OCI-LY1 (cell line): ENCODE results near the gene CNTN5.

Experiments used
- H2AFZ ChIP-seq: fragments of 200-600 bp; sonication (generic), shearing (Covaris generic); 2 replicates; pipeline ENCODE4 v1.6.0; 2014; ENCODE audit warnings: antibody characterized with exemption, mild to moderate bottlenecking, low read length
- H3F3A ChIP-seq: fragments of 200-600 bp; sonication (generic), shearing (Covaris generic); 2 replicates; pipeline ENCODE4 v1.6.0; 2014; ENCODE audit warnings: mild to moderate bottlenecking, antibody characterized with exemption, low read length, moderate library complexity; ENCODE audit not compliant: insufficient read depth
- H3K27ac ChIP-seq: fragments of 200-600 bp; sonication (generic); 2 replicates; pipeline ENCODE4 v1.5.1; 2014; ENCODE audit warnings: low read length, mixed run types, mild to moderate bottlenecking, low read depth; ENCODE audit not compliant: poor library complexity, severe bottlenecking
- H3K27me3 ChIP-seq: fragments of 200-600 bp; sonication (generic); 2 replicates; pipeline ENCODE4 v1.6.0; 2014; ENCODE audit warnings: antibody characterized with exemption, mild to moderate bottlenecking, low read length, moderate library complexity; ENCODE audit not compliant: insufficient read depth
- H3K36me3 ChIP-seq: fragments of 200-600 bp; sonication (generic); 2 replicates; pipeline ENCODE4 v1.6.1; 2014; ENCODE audit warnings: mild to moderate bottlenecking, antibody characterized with exemption, low read length, moderate library complexity, mixed read lengths; ENCODE audit not compliant: insufficient read depth
- H3K4me1 ChIP-seq: fragments of 200-600 bp; sonication (generic); 2 replicates; pipeline ENCODE4 v1.5.1; 2014; ENCODE audit warnings: mild to moderate bottlenecking, low read length, moderate library complexity; ENCODE audit not compliant: insufficient read depth, severe bottlenecking
- H3K4me2 ChIP-seq: fragments of 200-600 bp; sonication (generic), shearing (Covaris generic); 2 replicates; pipeline ENCODE4 v1.6.1; 2014; ENCODE audit warnings: low read length
- H3K4me3 ChIP-seq: fragments of 200-600 bp; sonication (generic); 2 replicates; pipeline ENCODE4 v1.5.1; 2014; ENCODE audit warnings: low read length, low read depth, mild to moderate bottlenecking, mixed read lengths; ENCODE audit not compliant: poor library complexity, severe bottlenecking
- H3K79me2 ChIP-seq: fragments of 200-600 bp; shearing (Covaris generic); 2 replicates; pipeline ENCODE4 v1.6.1; 2016; ENCODE audit warnings: mixed run types, low read length, mixed read lengths; ENCODE audit not compliant: insufficient read depth
- H3K9ac ChIP-seq: fragments of 200-600 bp; sonication (generic), shearing (Covaris generic); 2 replicates; pipeline ENCODE4 v1.6.1; 2014; ENCODE audit warnings: mild to moderate bottlenecking, low read length, mixed read lengths
- H3K9me2 ChIP-seq: fragments of 200-600 bp; sonication (generic), shearing (Covaris generic); 2 replicates; pipeline ENCODE4 v1.6.1; 2014; ENCODE audit warnings: low read depth, mild to moderate bottlenecking, low read length, mixed read lengths
- H3K9me3 ChIP-seq: fragments of 200-600 bp; shearing (Covaris generic); 2 replicates; pipeline ENCODE4 v1.6.1; 2014; ENCODE audit warnings: low read length, mixed read lengths
- H4K20me1 ChIP-seq: fragments of 200-600 bp; sonication (generic), shearing (Covaris generic); 2 replicates; pipeline ENCODE4 v1.6.0; 2016; ENCODE audit warnings: mild to moderate bottlenecking, low read length; ENCODE audit not compliant: insufficient read depth
- CTCF ChIP-seq: fragments of 200-600 bp; sonication (generic), shearing (Covaris generic); IDR thresholded peaks from 2 replicates; pipeline ENCODE4 v1.5.1; 2017; ENCODE audit warnings: mild to moderate bottlenecking, antibody characterized with exemption, low read length, moderate library complexity, mixed read lengths
- EZH2 ChIP-seq: fragments of 200-600 bp; sonication (generic), shearing (Covaris generic); IDR thresholded peaks from 2 replicates; pipeline ENCODE4 v1.8.0; 2017; ENCODE audit warnings: borderline replicate concordance, mixed run types, mild to moderate bottlenecking, antibody characterized with exemption, low read length, moderate library complexity, mixed read lengths

CNTN5 gene

GRCh38 chr11:99952816-99953215 lies 932.1 kb downstream of the CNTN5 start:
- H3K9ac ChIP-seq, result no peak overlapping the region
- H3K79me2 ChIP-seq, result no peaks in the 10 kb centered on the region
- H4K20me1 ChIP-seq, result no peaks in the 10 kb centered on the region
- H2AFZ ChIP-seq, result no peak overlapping the region
- TF ChIP-seq EZH2 (no peak), CTCF (no peak)
- no peak overlapping the region for H3K27ac ChIP-seq
- H3K4me2 ChIP-seq, result no peak overlapping the region
- no peak overlapping the region for H3K4me3 ChIP-seq
- H3F3A ChIP-seq, result no peaks in the 10 kb centered on the region
- H3K9me2 ChIP-seq, result no peaks in the 10 kb centered on the region
- no peaks in the 10 kb centered on the region for H3K4me1 ChIP-seq
- no peaks in the 10 kb centered on the region for H3K36me3 ChIP-seq
- H3K27me3 ChIP-seq, result no peaks in the 10 kb centered on the region
- H3K9me3 ChIP-seq, result no peaks in the 10 kb centered on the region

GRCh38 chr11:99960536-99960935 lies 939.8 kb downstream of the CNTN5 start:
- H3K36me3 ChIP-seq, result no peaks in the 10 kb centered on the region
- H3K9me3 ChIP-seq, result no peaks in the 10 kb centered on the region
- H3K27me3 ChIP-seq, result no peaks in the 10 kb centered on the region
- H3K4me1 ChIP-seq, result no peaks in the 10 kb centered on the region
- no peak overlapping the region for H2AFZ ChIP-seq
- no peak overlapping the region for H3K27ac ChIP-seq
- H3K4me2 ChIP-seq, result no peak overlapping the region
- H3K4me3 ChIP-seq, result no peak overlapping the region
- no peaks in the 10 kb centered on the region for H3F3A ChIP-seq
- H3K9ac ChIP-seq, result no peak overlapping the region
- no peaks in the 10 kb centered on the region for H3K79me2 ChIP-seq
- H4K20me1 ChIP-seq, result no peaks in the 10 kb centered on the region
- TF ChIP-seq EZH2 (no peak), CTCF (no peak)
- H3K9me2 ChIP-seq, result no peaks in the 10 kb centered on the region

GRCh38 chr11:99968336-99968735 lies 947.6 kb downstream of the CNTN5 start:
- H3K4me1 ChIP-seq, result no peaks in the 10 kb centered on the region
- no peaks in the 10 kb centered on the region for H3K9me3 ChIP-seq
- no peak overlapping the region for H3K4me3 ChIP-seq
- no peak overlapping the region for H3K4me2 ChIP-seq
- H3K9ac ChIP-seq, result no peak overlapping the region
- H3F3A ChIP-seq, result no peaks in the 10 kb centered on the region
- no peaks in the 10 kb centered on the region for H3K27me3 ChIP-seq
- no peak overlapping the region for H2AFZ ChIP-seq
- H3K27ac ChIP-seq, result no peak overlapping the region
- H4K20me1 ChIP-seq, result no peaks in the 10 kb centered on the region
- no peaks in the 10 kb centered on the region for H3K36me3 ChIP-seq
- TF ChIP-seq EZH2, result no peak
- no peak for TF ChIP-seq CTCF
- H3K79me2 ChIP-seq, result no peaks in the 10 kb centered on the region
- no peaks in the 10 kb centered on the region for H3K9me2 ChIP-seq
